K562 (cell line): ENCODE data around the gene IQCK. TPM values are rescaled to one million over a fixed set of nuclear protein-coding genes. Genes with fewer than 3 reads are reported as not detected.

ENCODE experiments used
- BCL6 ChIP-seq: fragments of 250-450 bp; sonication (Bioruptor Pico); IDR thresholded peaks from 2 replicates; pipeline ENCODE4 v1.4.0; 2020
- CREBBP ChIP-seq: IDR thresholded peaks from one replicate; pipeline ENCODE4 v1.6.1; 2012; ENCODE audit warnings: low read depth, mild to moderate bottlenecking, control low read depth, inconsistent platforms, low read length
- DMBX1 ChIP-seq: fragments of 250-450 bp; sonication (Bioruptor Pico); IDR thresholded peaks from 2 replicates; pipeline ENCODE4 v1.8.0; 2022; ENCODE audit warnings: inconsistent platforms, mild to moderate bottlenecking, moderate library complexity, borderline replicate concordance
- FOXJ2 ChIP-seq: fragments of 200-800 bp; sonication (Bioruptor generic); IDR thresholded peaks from 2 replicates; pipeline ENCODE4 v1.6.1; 2016; ENCODE audit warnings: missing genetic modification characterization, missing compliant biosample characterization
- HDAC6 ChIP-seq: IDR thresholded peaks from 2 replicates; pipeline ENCODE4 v1.6.1; 2012; ENCODE audit warnings: low read depth, mild to moderate bottlenecking, control low read depth, inconsistent platforms, low read length, moderate library complexity
- HINFP ChIP-seq: fragments of 450-650 bp; conservative IDR thresholded peaks from 2 replicates; pipeline ENCODE4 v1.6.1; 2016; ENCODE audit warnings: missing genetic modification characterization, low read depth, mild to moderate bottlenecking, control low read depth, missing compliant biosample characterization
- HLTF ChIP-seq: fragments of 450-650 bp; IDR thresholded peaks from 2 replicates; pipeline ENCODE4 v1.6.1; 2016
- HMBOX1 ChIP-seq: sonication (generic); IDR thresholded peaks from 2 replicates; pipeline ENCODE4 v1.6.1; 2016
- KAT2B ChIP-seq: IDR thresholded peaks from one replicate; pipeline ENCODE4 v1.6.1; 2012; ENCODE audit warnings: low read depth, mild to moderate bottlenecking, control low read depth, inconsistent platforms, low read length, moderate library complexity
- KDM1A ChIP-seq, 2 experiments: fragments of 450-650 bp; IDR thresholded peaks; 2 replicates each; pipeline ENCODE4 v1.6.1; 2016; ENCODE audit warnings: mild to moderate bottlenecking in 2 of 2
- LARP7 ChIP-seq: fragments of 450-650 bp; IDR thresholded peaks from 2 replicates; pipeline ENCODE4 v1.6.1; 2016
- MAX ChIP-seq: sonication (generic); formaldehyde crosslinking; IDR thresholded peaks from 2 replicates; pipeline ENCODE4 v1.9.0; 2022; ENCODE audit warnings: mild to moderate bottlenecking, missing genetic modification reagents
- MBD2 ChIP-seq: sonication (generic); IDR thresholded peaks from 2 replicates; pipeline ENCODE4 v1.6.1; 2016; ENCODE audit warnings: low read depth, borderline replicate concordance
- MEF2A ChIP-seq: IDR thresholded peaks from 2 replicates; pipeline ENCODE4 v1.6.1; 2011; ENCODE audit warnings: low read depth, mild to moderate bottlenecking, low read length, moderate library complexity; ENCODE audit not compliant: control insufficient read depth
- NCOA1 ChIP-seq: fragments of 450-650 bp; IDR thresholded peaks from 2 replicates; pipeline ENCODE4 v1.6.1; 2016; ENCODE audit warnings: low read depth
- PATZ1 ChIP-seq: fragments of 250-450 bp; sonication (Bioruptor Pico); IDR thresholded peaks from 2 replicates; pipeline ENCODE4 v1.5.0; 2020; ENCODE audit warnings: mild to moderate bottlenecking, borderline replicate concordance
- POLR2H ChIP-seq: IDR thresholded peaks from 2 replicates; pipeline ENCODE4 v1.6.1; 2016; ENCODE audit warnings: missing genetic modification characterization, low read depth, mild to moderate bottlenecking, control low read depth, missing compliant biosample characterization, moderate library complexity
- PPARD ChIP-seq: fragments of 250-450 bp; sonication (Bioruptor Pico); IDR thresholded peaks from 2 replicates; pipeline ENCODE4 v1.8.0; 2022; ENCODE audit warnings: inconsistent platforms, mild to moderate bottlenecking, moderate library complexity
- SAFB ChIP-seq: fragments of 200-400 bp; formaldehyde crosslinking; IDR thresholded peaks from 2 replicates; pipeline ENCODE4 v1.6.1; 2017; ENCODE audit warnings: low read depth, low read length, borderline replicate concordance
- SIX5 ChIP-seq, 2 experiments: IDR thresholded peaks; 2 replicates each; pipeline ENCODE4 v1.6.1; 2011; ENCODE audit warnings: low read length in 2 of 2, borderline replicate concordance in 1 of 2, low read depth in 1 of 2, mild to moderate bottlenecking in 1 of 2, moderate library complexity in 1 of 2; ENCODE audit not compliant: insufficient read depth in 1 of 2
- STAT5A ChIP-seq: IDR thresholded peaks from 2 replicates; pipeline ENCODE4 v1.6.1; 2012; ENCODE audit warnings: low read length, inconsistent platforms, borderline replicate concordance
- TAF1 ChIP-seq: IDR thresholded peaks from 2 replicates; pipeline ENCODE4 v1.6.1; 2011; ENCODE audit warnings: mild to moderate bottlenecking, low read length, moderate library complexity; ENCODE audit not compliant: insufficient read depth, control insufficient read depth, severe bottlenecking; ENCODE audit errors: extremely low read depth
- TRIM28 ChIP-seq: fragments of 450-650 bp; IDR thresholded peaks from 2 replicates; pipeline ENCODE4 v1.6.1; 2017
- ZNF347 ChIP-seq: fragments of 450-650 bp; formaldehyde crosslinking; IDR thresholded peaks from 2 replicates; pipeline ENCODE4 v1.4.0; 2020; ENCODE audit warnings: low read depth, mild to moderate bottlenecking, moderate library complexity
- ZNF57 ChIP-seq: fragments of 450-650 bp; formaldehyde crosslinking; IDR thresholded peaks from 2 replicates; pipeline ENCODE4 v1.4.0; 2020; ENCODE audit warnings: mild to moderate bottlenecking, moderate library complexity
- ZNF766 ChIP-seq: fragments of 200-800 bp; sonication (Bioruptor generic); conservative IDR thresholded peaks from 2 replicates; pipeline ENCODE4 v1.6.1; 2016; ENCODE audit warnings: missing genetic modification characterization, missing compliant biosample characterization
- ZNF780A ChIP-seq: fragments of 250-450 bp; sonication (Bioruptor Pico); IDR thresholded peaks from 2 replicates; pipeline ENCODE4 v1.5.0; 2021; ENCODE audit warnings: mild to moderate bottlenecking
- ZNF830 ChIP-seq: fragments of 250-450 bp; sonication (Bioruptor Pico); IDR thresholded peaks from 2 replicates; pipeline ENCODE4 v1.5.0; 2021; ENCODE audit warnings: mild to moderate bottlenecking
- polyA plus RNA-seq, 8 experiments: library from polyadenylated mRNA; depleted of rRNA in 4 of 8; stranded (reverse) in 5 of 8; unstranded in 3 of 8; fragments of >200 nt; fragmentation: Nextera tagmentation in 2 of 8; fragmentation: Illumina TruSeq in 1 of 8; extraction: Ambion mirVana in 2 of 8; extraction: Trizol in 1 of 8; gene quantifications; 2 replicates each; pipeline versions ENCODE4 v1.2.1 to v1.2.3, GENCODE V29; 2011 to 2014; ENCODE audit warnings: inconsistent platforms in 1 of 8, missing spikeins in 1 of 8
- total RNA-seq, 7 experiments: library from RNA; depleted of rRNA in 6 of 7; stranded (reverse); fragments of >200 nt in 6 of 7; fragmentation: Illumina TruSeq in 2 of 7; extraction: Trizol in 2 of 7; gene quantifications; 2 replicates each; pipeline versions ENCODE4 v1.2.1 to v1.2.3, GENCODE V29; 2011 to 2021; ENCODE audit warnings: low replicate concordance in 1 of 7

IQCK gene
- total and polyA plus RNA-seq, 9 of the 15 experiments (the other 6 are each of a cell fraction or from before 2014, with no cell fraction given): 5.2 to 12.2 (median 7.3) TPM

GRCh38 chr16:19696328-19696727, 21.7 kb upstream of the IQCK start (continued):
- TF ChIP-seq HINFP (tag) (no peak), LARP7 (no peak), DMBX1 (CRISPR knock-in tag) (no peak), PPARD (CRISPR knock-in tag) (no peak), HMBOX1 (no peak), FOXJ2 (tag) (no peak), MBD2 (no peak), STAT5A (peak; percentile 60; the same call in 1 of the 2 replicates), ZNF57 (CRISPR knock-in tag) (no peak), ZNF830 (CRISPR knock-in tag) (no peak), NCOA1 (no peak), ZNF780A (no peak), TAF1 (no peak), MAX (CRISPR knock-in tag) (no peak), POLR2H (tag) (no peak), KDM1A (IDR thresholded peaks at IDR 0.05) (peak in 1 of 2 experiments; percentile 85; a peak in 2 of 4 replicates), PATZ1 (CRISPR knock-in tag) (no peak), TRIM28 (no peak), KAT2B (no peak), HLTF (no peak), MEF2A (no peak), ZNF766 (CRISPR knock-in tag) (no peak), BCL6 (no peak), CREBBP (no peak), SIX5 (IDR thresholded peaks at IDR 0.05; ENCODE audit: borderline replicate concordance in 1 of 2, insufficient read depth in 1 of 2, low read depth in 1 of 2, low read length in 2 of 2) (no peak), HDAC6 (no peak), ZNF347 (CRISPR knock-in tag) (no peak), SAFB (no peak)
